ENCODE results near the gene PROC. TPM values are rescaled to one million over a fixed set of nuclear protein-coding genes. Genes with fewer than 3 reads are reported as not detected.

Gene PROC
- total and polyA plus RNA-seq, 9 of the 15 experiments (the other 6 are each of a cell fraction or from before 2014, with no cell fraction given): not detected

GRCh38 chr2:127386246-127386645, 32.0 kb upstream of the PROC start:
- TF ChIP-seq CEBPG (CRISPR knock-in tag; IDR thresholded peaks at IDR 0.05) (no peak), CEBPG (tag; conservative IDR thresholded peaks at IDR 0.05 in 1 of 2, IDR thresholded peaks at IDR 0.05 in 1 of 2) (peak; percentile 27 to 64; a peak in 2 of 4 replicates), MCM2 (IDR thresholded peaks at IDR 0.05; ENCODE audit: low read depth) (no peak), CEBPB (tag; IDR thresholded peaks at IDR 0.05) (0 out of 2 replicates have a peak, but pooled peaks have one; percentile 30)
- Histone ChIP-seq H3K4me3 (peak overlapping the region; percentile 87; the same call in 1 of the 2 replicates), H3K9me3 (replicated peaks; ENCODE audit: control insufficient read depth, insufficient read depth, low read depth, low read length) (no peaks in the 10 kb centered on the region), H3K9me1 (ENCODE audit: control insufficient read depth, insufficient read depth, low read length) (no peaks in the 10 kb centered on the region), H3K9ac (ENCODE audit: insufficient read depth in 1 of 2, low read depth in 2 of 2, low read length in 2 of 2) (peak overlapping the region in 1 of 2 experiments; percentile 83; a peak in 1 of 4 replicates), H3K27me3 (ENCODE audit: control insufficient read depth in 2 of 2, insufficient read depth in 2 of 2, low read length in 2 of 2) (no peaks in the 10 kb centered on the region), H4K20me1 (replicated peaks; ENCODE audit: control insufficient read depth, insufficient read depth, low read length) (peaks cover 3% of the 10 kb centered on the region; the same call in 1 of the 2 replicates), H3K36me3 (ENCODE audit: control insufficient read depth, insufficient read depth, low read length) (no peaks in the 10 kb centered on the region; the same call in 2 of the 3 replicates), H3K4me2 (ENCODE audit: insufficient read depth, low read length) (no peak overlapping the region), H3K4me1 (replicated peaks in 1 of 2; ENCODE audit: control insufficient read depth in 2 of 2, insufficient read depth in 2 of 2, low read length in 2 of 2) (peaks cover 20 to 27% of the 10 kb centered on the region in 2 experiments; a peak in 3 of 5 replicates), H3K79me2 (ENCODE audit: control insufficient read depth, insufficient read depth, low read length) (peaks cover 56% of the 10 kb centered on the region), H2AFZ (ENCODE audit: low read depth, low read length) (no peak overlapping the region), H3K27ac (ENCODE audit: extremely low read depth, low read depth, low read length) (no peak overlapping the region)
- intact Hi-C loops (cut with micrococcal nuclease) (no loop called here), in situ Hi-C loops (cut with MboI) (no loop called here)
- POLR2A ChIA-PET: interaction anchor here (0.6 to 0.8 kb wide), 2 partner anchors 21 to 446 kb away, joined by 3 to 4 read pairs; no protein-coding TSS in a partner anchor
- DNase-seq (ENCODE audit: extremely low read depth in 1 of 4, low spot score in 3 of 4) (no peak), FAIRE-seq (no peak), ATAC-seq (no peak)
- WGBS (ENCODE audit: insufficient coverage, low coverage, missing lambda C conversion rate): 71% methylated on average over 4 of the region's 4 CpGs
- CTCF ChIA-PET (ENCODE audit: low intra/inter-chr PET ratio): no interaction called here
- BruUV-seq (replicated peaks): no TSS peak
